GM19023 (cell line): Measurements from ENCODE around the gene VPS13D.
"Not testable (repeated sequence)": the region's sequence is repeated elsewhere in the genome, so short reads cannot be mapped to it uniquely, and the experiment has no call there.

Source experiments
- ATAC-seq: cut with Tn5 transposase; IDR thresholded peaks from one replicate; pipeline ENCODE4 v1.9.1; 2021; ENCODE audit warnings: mild to moderate bottlenecking, moderate library complexity; ENCODE audit not compliant: unreplicated experiment

VPS13D gene

DNA sequence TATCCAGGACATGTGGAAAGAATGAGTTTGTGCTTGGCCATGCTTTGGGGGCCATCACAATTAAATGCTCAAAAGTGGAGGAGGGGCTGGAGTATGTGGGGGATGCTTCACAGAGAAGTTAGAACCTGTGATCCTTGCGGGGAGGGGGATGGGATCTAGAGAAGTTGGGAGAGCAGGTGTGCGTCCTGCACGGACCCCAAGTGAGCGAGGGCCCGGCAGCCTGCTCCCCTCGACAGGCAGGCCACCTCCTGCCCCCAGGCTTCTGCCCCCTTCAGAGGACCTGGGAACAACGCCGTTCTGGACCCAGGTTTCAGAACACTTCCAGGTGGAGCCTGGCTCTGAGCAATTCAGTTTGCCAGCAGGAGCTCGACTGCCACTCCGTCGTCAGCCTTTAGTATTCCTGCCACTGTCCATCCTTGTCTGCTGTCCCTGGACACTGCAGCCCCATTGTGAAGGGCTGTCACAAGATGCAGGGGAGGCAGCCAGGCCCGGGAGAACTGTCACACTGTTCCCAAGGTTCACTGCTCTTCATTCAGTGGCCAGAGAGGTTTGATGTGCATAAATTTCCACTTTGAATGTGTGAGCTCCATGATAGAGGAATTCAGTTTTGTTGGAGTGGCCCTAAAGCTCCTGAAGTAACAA lies 275.9 kb downstream of the VPS13D start:
- ATAC-seq, result no peak

DNA sequence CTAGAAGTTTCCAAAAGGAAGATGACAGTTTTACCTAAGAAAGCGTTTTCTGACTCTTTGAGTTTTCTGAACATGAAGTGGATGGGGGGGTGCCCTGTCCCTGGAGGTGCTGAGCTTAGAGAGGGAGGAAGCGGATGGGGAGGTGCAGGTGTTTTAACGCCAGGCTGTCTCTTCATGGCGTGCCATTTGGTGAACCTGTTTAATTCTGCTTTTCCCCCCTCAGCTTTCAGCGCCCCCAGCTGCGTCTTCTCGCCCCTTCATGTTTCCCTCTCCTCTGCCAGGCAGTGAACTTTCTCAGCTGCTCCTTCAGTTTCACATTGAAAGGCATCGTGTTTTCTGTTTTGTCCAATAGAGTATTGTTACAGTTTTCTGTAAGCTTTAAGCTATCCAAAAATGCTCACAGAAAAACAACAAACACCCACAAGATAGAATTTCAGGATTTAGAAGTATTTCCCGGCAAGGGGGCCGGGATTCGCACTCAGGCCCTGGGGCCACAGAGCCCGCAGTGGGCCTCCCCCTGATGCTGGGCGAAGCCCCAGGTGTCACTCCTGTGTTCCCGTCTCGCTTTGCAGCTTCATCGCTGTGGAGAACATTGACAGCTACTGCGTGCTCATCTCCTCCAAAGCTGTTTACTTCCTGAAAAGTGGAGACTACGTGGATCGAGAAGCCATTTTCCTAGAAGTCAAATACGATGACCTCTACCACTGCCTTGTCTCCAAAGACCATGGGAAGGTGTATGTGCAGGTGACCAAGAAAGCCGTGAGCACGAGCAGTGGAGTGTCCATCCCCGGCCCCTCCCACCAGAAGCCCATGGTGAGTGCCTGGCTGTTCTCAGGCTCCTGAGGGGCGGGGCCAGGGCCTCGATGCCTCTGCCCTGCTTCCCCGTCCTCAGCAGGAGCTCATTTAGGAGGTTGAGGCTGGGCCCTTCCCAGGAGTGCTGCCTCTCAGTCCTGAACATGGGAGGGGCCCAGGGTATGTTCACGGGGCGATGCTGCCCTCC lies 276.8 kb downstream of the VPS13D start:
- ATAC-seq, result no peak

DNA sequence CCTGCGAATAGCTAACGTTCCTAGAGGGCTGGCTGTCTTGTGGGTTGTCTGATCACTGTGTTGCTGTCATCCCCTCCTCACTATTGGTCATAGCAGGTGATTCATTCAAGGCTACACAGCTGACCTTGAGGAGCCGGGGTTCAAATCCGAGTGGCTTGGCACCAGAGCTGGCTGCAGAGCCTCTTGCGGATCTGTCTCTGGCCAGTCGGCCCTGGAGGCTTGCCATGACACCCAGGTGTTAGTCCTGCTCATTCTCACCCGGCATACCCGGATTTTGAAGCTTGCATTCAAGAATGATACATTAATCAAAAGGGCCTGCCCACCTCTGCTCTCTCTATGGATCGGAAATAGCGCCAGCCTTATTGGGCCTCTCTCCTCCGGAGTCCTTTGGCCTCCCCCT lies 277.8 kb downstream of the VPS13D start:
- ATAC-seq, result no peak

- ATAC-seq, result no peak
These were observed 279.0 kb downstream of the VPS13D start for GRCh38 chr1:12508849-12509248.

- ATAC-seq, result no peak
These were observed 281.3 kb downstream of the VPS13D start for GRCh38 chr1:12511128-12511484.

DNA sequence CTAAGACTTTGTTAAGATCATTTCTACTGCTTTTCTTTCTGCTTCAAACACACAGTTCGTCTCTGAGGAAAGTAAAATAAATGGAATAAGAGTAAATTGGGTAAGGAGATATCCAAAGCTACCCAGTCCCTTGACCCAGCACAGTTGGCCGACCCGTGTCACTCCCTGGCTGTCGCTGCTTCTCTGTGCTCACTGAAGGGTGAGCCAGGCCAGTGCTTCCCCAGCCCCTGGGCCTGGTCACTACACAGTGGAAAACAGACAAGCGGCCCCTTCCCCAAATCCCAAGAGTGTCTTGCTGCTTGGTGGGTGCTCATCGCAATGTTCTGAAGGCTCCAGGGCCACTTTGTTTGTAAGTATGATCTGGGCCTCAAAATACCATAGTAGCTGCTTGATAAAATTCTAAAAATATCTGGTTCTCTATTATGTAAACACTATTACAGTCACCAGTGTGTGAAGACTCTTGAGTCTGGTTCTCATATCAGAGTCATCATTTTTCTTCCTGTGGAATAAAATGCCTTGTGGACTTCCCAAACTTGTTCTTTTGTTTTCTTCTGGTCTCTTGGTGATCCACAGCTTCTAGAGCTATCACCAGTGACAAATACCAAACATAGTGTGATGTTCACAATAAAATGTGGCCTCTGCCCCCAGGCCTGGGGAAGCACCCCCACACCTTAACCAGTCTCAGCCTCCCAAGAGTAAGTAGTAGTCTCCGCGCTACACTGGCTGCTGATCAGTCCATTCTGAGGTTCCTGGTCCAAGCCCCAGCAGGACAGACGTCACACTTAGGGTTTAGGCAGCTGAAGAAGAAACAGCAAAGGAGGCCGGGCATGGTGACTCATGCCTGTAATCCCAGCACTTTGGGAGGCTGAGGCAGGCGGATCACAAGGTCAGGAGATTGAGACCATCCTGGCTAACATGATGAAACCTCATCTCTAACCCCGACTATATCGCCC lies 282.0 kb downstream of the VPS13D start:
- no peak for ATAC-seq

DNA sequence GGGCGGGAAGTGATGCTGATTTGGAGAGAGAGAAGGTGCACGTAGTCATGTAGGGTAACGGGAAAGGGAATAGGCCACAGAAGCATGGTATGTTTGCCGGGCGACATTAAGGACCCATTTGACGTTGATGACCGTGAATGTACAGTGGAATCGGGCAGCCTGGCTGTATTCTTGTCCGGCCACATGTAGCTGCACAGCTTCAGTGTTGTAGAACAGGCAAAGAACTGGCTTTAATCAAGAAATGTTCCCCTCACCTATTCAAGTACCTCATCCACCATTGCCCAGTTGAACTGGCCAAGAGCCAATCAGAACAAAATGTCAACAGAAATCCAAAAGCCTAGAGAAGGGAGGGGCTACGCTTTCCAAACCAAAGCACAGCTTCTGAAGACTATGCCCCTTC lies 283.4 kb downstream of the VPS13D start:
- no peak for ATAC-seq

- ATAC-seq, result no peak
These were observed 284.8 kb downstream of the VPS13D start for GRCh38 chr1:12514590-12514989.

DNA sequence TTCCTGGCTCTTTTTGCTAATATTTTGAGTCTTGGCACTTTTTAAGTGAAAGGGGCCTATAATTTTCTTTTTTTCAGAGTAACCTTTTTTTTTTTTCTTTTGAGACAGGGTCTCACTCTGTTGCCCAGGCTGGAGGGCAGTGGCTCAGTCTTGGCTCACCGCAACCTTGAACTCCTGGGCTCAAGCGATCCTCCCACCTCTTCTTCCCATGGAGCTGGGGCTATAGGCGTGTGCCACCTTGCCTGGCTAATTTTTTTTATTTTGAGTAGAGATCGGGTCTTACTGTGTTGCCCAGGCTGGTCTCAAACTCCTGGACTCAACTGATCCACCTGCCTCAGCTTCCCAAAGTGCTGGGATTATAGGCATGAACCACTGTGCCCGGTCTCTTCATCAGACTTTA lies 285.4 kb downstream of the VPS13D start:
- no peak for ATAC-seq

- ATAC-seq, result no peak
These were observed 286.9 kb downstream of the VPS13D start for GRCh38 chr1:12516741-12517140.

DNA sequence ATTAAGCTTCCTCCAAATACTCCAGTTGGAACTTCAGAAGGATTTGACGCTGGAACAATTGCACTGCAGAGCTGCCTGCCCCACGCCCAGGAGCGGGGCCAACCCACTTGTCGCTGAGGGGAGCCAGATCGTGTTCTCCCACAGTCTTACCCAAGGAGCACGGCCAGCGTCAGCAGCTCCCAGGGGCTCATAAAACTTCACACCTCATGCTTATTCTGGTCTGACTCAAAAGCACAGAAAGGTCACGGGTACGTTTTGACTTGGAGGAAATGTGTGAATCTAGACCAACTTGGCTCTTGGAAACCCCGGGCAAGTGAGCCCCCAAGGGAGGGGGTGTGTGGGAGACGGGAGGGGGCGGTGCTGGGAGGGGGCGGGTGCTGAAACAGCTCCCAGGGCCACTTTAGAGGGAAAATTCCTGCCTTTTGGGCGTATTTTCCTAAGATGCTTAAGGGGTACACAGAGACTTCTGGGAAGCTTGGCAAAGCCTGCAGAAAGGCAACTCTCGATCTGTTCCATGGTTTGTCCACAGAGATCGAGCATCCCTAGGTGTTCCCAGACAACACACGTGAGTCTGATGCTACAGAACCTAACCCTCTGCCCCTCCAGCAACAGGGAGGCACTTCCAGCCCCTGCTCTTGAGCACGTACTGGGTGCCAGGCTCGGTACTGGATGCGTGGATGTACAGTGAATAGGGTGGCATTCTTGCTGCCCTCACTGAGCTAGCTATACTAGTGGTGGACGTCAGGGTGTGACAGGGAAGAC lies 289.3 kb downstream of the VPS13D start:
- no peak for ATAC-seq

- ATAC-seq, result no peak
These were observed 290.0 kb downstream of the VPS13D start for GRCh38 chr1:12519693-12520364.

DNA sequence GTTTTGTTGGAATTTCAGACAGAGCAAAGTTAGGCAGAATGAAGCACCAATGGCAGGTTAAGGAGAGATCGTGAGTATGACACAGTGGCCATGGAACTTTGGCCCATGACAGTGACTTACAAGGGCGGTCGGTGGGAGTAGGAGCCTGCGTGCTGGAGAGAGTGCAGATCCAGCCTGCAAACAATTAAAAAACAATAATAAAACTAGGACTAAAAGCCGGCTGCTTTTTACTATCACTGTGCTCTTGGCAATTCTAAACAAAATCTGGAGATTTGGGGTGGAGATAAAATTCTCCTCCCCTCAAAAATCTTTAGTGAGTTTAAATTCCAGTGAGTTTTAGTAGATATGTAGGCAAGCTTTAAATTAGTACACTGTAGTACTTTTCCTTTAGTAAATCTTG lies 291.3 kb downstream of the VPS13D start:
- no peak for ATAC-seq

GRCh38 chr1:12522780-12523179 lies 292.9 kb downstream of the VPS13D start:
- ATAC-seq, result not testable (repeated sequence)

DNA sequence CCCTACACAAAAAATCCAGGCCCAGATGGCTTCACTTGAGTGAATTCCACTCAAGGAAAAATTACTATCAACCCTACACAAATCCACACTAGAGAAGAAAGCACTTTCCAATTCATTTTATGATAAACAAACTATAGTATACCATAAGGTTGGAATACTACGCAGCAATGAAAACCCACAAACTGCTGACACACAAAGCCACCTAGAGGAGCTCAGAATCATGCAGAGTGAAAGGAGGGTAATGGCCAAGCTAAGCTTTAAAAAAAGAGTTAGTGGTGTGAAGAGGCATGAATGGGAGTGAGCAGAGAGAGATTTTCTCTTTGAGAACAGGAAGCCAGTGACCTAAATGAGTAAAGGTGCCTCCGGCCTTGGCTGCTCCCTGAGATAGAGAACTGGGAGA lies 294.4 kb downstream of the VPS13D start:
- ATAC-seq, result no peak

DNA sequence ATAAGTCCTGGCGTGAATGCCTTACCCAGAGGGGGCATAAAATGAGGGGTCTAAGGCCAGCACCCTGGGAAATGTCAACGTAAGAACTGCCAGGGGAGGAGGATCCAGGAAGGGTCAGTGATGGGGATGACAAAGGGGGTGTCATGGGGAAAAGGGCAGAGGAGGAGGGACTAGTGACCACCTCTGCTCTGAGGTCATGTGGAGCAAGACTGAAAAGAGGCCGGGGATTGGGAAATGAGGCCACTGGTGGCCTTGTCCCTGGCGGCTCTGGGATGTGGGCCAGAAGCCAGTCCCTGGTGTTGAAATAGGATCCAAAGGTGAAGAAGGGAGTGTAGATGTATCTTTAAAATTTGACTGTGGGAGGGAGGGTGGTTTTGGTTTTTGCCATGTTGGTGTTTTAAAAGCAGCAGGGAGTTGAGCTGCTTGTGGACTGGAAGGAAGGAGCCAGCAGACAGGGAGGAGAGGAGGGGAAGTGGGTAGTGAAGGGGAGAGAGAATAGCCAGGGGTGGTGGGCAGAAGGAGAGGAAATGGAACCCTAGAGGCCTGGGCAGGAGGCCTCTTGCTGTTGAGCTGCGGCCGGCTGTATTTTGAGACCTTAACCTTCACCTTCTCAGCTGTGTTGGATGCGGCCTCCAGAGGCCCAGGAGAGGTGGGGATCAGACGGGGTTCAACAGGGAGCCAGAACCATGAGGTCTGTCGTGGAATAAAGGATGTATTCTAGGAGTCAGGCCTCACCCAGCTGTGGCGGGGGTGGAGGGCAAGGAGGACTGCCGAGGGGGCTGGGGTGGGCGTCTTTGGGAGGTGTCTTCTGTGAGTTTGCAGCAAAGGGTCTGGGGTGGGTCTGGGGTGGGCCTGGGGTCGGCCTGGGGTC lies 295.7 kb downstream of the VPS13D start:
- ATAC-seq, result no peak

DNA sequence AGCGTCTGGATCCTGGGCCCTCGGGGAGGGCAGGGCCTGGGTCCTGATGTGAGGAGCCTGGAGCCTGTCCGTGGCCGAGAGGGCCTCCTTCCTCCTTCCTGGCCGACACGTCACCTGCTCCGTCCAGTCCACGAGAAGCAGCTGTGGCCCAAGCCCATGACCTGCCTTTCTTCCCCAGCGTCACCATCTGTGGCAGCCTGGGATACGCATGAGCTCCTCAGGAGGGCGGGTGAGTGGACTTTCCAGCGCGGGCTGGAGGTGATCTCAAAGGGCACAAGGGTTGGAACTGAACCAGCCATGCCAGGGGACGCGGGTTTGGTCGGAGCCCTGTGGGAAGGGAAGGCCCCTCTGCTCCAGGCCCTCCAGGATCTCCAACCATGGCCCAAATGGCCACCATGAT lies 297.7 kb downstream of the VPS13D start:
- ATAC-seq, result no peak

DNA sequence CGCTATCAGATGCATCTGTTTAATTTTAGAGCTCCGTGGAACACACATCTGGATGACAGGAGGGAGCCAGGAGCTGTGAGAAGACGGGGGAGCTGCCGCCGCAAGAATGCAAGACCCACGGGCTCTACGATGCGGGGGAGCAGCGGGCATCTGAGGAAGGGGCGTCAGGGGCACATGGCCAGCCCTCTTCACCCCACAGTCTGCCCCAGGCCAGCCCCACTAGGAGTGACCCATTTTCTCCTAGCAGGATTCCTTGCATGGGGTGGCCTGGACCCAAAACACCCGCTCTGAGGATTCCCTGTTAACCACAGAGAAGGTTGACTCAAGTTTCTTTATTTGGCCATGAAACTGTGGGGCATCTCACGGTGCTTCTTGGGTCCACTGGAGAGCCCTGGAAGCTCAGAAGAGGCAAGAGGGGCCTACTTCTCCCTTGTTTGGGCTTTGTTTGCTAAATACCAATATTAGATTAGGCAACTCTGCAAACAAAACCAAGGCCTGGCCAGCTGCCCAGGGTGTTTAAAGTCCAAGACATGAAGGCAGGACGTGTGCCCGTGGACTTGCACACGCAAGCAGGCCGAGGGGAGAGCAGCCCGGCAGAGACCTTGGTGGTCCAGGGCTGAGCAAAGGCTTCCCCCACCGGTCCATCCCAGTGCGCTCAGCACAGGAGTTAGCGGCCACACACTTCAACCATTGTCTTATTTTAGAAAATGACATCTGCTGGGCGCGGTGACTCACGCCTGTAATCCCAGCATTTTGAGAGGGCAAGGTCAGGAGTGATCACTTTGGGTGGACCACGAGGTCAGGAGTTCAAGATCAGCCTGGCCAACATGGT lies 298.4 kb downstream of the VPS13D start:
- ATAC-seq, result no peak
